ENCODE measurements around the gene ENDOG.

GRCh38 chr9:128818839-128819715 lies 777 bp downstream of the ENDOG start:
- TF ChIP-seq, protein P1, sequence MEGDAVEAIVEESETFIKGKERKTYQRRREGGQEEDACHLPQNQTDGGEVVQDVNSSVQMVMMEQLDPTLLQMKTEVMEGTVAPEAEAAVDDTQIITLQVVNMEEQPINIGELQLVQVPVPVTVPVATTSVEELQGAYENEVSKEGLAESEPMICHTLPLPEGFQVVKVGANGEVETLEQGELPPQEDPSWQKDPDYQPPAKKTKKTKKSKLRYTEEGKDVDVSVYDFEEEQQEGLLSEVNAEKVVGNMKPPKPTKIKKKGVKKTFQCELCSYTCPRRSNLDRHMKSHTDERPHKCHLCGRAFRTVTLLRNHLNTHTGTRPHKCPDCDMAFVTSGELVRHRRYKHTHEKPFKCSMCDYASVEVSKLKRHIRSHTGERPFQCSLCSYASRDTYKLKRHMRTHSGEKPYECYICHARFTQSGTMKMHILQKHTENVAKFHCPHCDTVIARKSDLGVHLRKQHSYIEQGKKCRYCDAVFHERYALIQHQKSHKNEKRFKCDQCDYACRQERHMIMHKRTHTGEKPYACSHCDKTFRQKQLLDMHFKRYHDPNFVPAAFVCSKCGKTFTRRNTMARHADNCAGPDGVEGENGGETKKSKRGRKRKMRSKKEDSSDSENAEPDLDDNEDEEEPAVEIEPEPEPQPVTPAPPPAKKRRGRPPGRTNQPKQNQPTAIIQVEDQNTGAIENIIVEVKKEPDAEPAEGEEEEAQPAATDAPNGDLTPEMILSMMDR (IDR thresholded peaks at IDR 0.05): no peak
- TF ChIP-seq MLX (CRISPR knock-in tag; IDR thresholded peaks at IDR 0.05) (peak; percentile 27; the same call in 1 of the 2 replicates), CREB1 (CRISPR knock-in tag; IDR thresholded peaks at IDR 0.05) (peak; percentile 72; the same call in 1 of the 2 replicates), NR3C1 (CRISPR knock-in tag; conservative IDR thresholded peaks at IDR 0.05; ENCODE audit: low read depth) (no peak), ZNF396 (CRISPR knock-in tag; IDR thresholded peaks at IDR 0.05; ENCODE audit: borderline replicate concordance) (no peak), JUN (CRISPR knock-in tag; IDR thresholded peaks at IDR 0.05) (no peak; the same call in 1 of the 2 replicates), HMGXB4 (CRISPR knock-in tag; IDR thresholded peaks at IDR 0.05) (peak; percentile 91; the same call in 1 of the 2 replicates)
- TF ChIP-seq, protein P2, sequence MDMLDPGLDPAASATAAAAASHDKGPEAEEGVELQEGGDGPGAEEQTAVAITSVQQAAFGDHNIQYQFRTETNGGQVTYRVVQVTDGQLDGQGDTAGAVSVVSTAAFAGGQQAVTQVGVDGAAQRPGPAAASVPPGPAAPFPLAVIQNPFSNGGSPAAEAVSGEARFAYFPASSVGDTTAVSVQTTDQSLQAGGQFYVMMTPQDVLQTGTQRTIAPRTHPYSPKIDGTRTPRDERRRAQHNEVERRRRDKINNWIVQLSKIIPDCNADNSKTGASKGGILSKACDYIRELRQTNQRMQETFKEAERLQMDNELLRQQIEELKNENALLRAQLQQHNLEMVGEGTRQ (CRISPR knock-in tag; IDR thresholded peaks at IDR 0.05): no peak
- TF ChIP-seq, protein P3, sequence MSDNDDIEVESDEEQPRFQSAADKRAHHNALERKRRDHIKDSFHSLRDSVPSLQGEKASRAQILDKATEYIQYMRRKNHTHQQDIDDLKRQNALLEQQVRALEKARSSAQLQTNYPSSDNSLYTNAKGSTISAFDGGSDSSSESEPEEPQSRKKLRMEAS (CRISPR knock-in tag; IDR thresholded peaks at IDR 0.05): no peak; the same call in 1 of the 2 replicates

All from WTC11 (cell line).